Chondrocyte (in vitro differentiated cells): ENCODE results near the gene SIPA1. TPM values are rescaled to one million over a fixed set of nuclear protein-coding genes. Genes with fewer than 3 reads are reported as not detected.

Source experiments
- DNase-seq: peaks from one replicate; pipeline ENCODE4 v3.0.0; 2021; ENCODE audit warnings: mixed read lengths, low spot score
- H3K27ac Mint-ChIP-seq: one replicate; pipeline ENCODE4 v1.8.0; 2021; ENCODE audit warnings: mild to moderate bottlenecking, moderate library complexity, mixed read lengths; ENCODE audit not compliant: unreplicated experiment
- H3K27me3 Mint-ChIP-seq: 2 replicates; pipeline ENCODE4 v1.8.0; 2021; ENCODE audit warnings: low read depth, mixed read lengths
- H3K36me3 Mint-ChIP-seq: 2 replicates; pipeline ENCODE4 v1.8.0; 2021; ENCODE audit warnings: low read depth, mixed read lengths
- H3K4me1 Mint-ChIP-seq: 2 replicates; pipeline ENCODE4 v1.8.0; 2021; ENCODE audit warnings: low read depth, mild to moderate bottlenecking, mixed read lengths
- H3K4me3 Mint-ChIP-seq: one replicate; pipeline ENCODE4 v1.8.0; 2021; ENCODE audit warnings: mild to moderate bottlenecking, moderate library complexity, mixed read lengths; ENCODE audit not compliant: unreplicated experiment
- H3K9me3 Mint-ChIP-seq: 2 replicates; pipeline ENCODE4 v1.8.0; 2021; ENCODE audit warnings: low read depth, mixed read lengths
- total RNA-seq: library from RNA; stranded (reverse); gene quantifications from 3 replicates; pipeline ENCODE4 v1.2.1, GENCODE V29; 2021
- TF ChIP-seq, protein P1 (sequence below): fragments of 200-600 bp; sonication (generic); IDR thresholded peaks from 2 replicates; pipeline ENCODE4 v1.5.0; 2021; ENCODE audit warnings: antibody characterized with exemption, mild to moderate bottlenecking, moderate library complexity

SIPA1 gene
- total RNA-seq, 1 donor from 2014 or later = 22.7 TPM

DNA sequence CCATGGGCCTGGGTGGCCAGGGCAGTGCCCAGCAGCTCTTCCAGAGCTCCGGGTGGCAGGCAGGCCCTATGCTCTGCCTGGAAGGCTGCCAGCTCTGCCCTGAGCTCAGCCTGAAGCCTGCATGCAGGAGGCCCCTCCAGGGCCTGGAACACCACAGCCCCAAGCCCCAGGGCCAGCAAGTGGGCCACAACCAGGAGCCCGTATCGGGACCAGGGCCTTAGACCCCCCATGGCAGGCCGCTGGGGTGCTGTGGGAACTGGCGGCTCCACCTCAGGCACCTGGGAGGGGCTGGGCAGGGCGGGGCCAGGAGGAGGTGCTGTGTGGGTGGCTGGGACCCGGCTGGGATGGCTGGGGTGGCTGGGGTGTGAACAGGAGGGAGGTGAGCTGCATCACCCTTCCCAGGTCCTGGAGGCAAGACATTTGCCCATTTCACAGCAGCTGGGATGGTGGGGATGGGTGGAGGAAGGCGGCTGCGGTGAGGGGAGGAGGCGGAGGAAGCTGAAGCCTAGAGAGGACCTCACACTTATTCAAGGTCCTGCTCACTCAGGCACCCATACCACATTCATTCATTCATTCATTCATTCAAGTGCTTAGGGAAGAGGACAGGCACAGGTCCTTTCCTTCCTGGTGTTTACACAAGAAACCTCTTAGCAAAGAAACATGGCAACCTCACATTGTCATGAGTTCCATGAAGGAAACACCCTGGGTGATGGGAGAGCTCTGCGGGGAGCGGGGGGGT lies 42.2 kb upstream of the SIPA1 start, which contains the start of gene KCNK7:
TSS of gene KCNK7 (minus strand) at position 258 of the 739 bp plus-strand sequence. CDS start at position 230, 28 bp downstream.
- Mint-ChIP-seq H3K9me3 (no peaks in the 10 kb centered on the region), H3K36me3 (peaks cover 6% of the 10 kb centered on the region), H3K4me3 (no peak within 1 kb of the TSS), H3K27ac (no peak within 1 kb of the TSS), H3K27me3 (no peaks in the 10 kb centered on the region), H3K4me1 (peaks cover 5% of the 10 kb centered on the region)
- TF ChIP-seq, protein P1, sequence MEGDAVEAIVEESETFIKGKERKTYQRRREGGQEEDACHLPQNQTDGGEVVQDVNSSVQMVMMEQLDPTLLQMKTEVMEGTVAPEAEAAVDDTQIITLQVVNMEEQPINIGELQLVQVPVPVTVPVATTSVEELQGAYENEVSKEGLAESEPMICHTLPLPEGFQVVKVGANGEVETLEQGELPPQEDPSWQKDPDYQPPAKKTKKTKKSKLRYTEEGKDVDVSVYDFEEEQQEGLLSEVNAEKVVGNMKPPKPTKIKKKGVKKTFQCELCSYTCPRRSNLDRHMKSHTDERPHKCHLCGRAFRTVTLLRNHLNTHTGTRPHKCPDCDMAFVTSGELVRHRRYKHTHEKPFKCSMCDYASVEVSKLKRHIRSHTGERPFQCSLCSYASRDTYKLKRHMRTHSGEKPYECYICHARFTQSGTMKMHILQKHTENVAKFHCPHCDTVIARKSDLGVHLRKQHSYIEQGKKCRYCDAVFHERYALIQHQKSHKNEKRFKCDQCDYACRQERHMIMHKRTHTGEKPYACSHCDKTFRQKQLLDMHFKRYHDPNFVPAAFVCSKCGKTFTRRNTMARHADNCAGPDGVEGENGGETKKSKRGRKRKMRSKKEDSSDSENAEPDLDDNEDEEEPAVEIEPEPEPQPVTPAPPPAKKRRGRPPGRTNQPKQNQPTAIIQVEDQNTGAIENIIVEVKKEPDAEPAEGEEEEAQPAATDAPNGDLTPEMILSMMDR = no peak
- DNase-seq = no peak

DNA sequence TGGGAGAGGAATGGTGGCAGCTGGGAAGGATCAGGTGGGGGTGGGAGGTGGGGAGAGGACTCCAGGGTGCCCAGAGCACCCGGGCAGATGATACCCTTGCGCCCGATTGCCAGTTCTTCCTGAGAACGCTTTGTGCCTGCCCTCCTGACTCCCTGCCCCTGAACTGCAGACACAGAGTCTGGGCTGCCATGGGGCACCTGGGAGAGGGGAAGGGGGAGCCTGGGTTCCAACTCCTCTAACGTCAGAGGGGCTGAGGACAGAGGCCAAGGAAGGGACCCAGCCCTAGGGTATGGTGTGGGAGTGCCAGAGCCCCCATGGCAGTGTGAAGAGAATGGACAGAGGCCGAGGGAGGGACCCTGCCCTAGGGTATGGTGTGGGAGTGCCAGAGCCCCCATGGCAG lies 41.4 kb upstream of the SIPA1 start:
- Mint-ChIP-seq H3K27ac (no peak overlapping the region), H3K36me3 (peaks cover 8% of the 10 kb centered on the region), H3K4me1 (peaks cover 5% of the 10 kb centered on the region), H3K27me3 (no peaks in the 10 kb centered on the region), H3K9me3 (no peaks in the 10 kb centered on the region), H3K4me3 (no peak overlapping the region)
- TF ChIP-seq, protein P1 = no peak
- DNase-seq = no peak

DNA sequence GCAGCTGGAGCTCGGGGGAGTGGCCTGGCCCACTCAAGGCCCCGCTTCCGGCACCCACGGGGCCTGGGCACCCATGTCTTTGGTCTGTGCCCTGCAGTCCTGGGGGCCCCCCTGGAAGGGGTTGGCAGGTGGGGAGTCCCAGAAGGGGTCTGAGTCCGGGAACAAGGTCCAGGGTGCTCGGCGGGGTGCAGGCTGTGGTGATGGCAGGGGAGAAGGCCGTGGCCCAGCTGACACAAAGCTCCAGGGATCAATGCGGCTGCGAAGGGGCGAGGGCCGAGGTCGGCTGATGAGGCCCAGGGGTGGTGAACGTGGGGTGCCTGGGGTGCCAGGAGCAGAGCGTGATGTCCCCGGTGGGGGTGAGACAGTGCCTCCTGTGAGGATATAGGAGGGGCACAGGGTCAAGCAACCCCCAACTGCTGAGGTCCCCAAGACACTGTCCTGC lies 39.6 kb upstream of the SIPA1 start:
- TF ChIP-seq, protein P1 = no peak
- Mint-ChIP-seq H3K27me3 (no peaks in the 10 kb centered on the region), H3K4me1 (peaks cover 5% of the 10 kb centered on the region), H3K27ac (no peak overlapping the region), H3K4me3 (no peak overlapping the region), H3K36me3 (peaks cover 9% of the 10 kb centered on the region), H3K9me3 (no peaks in the 10 kb centered on the region)
- no peak for DNase-seq

DNA sequence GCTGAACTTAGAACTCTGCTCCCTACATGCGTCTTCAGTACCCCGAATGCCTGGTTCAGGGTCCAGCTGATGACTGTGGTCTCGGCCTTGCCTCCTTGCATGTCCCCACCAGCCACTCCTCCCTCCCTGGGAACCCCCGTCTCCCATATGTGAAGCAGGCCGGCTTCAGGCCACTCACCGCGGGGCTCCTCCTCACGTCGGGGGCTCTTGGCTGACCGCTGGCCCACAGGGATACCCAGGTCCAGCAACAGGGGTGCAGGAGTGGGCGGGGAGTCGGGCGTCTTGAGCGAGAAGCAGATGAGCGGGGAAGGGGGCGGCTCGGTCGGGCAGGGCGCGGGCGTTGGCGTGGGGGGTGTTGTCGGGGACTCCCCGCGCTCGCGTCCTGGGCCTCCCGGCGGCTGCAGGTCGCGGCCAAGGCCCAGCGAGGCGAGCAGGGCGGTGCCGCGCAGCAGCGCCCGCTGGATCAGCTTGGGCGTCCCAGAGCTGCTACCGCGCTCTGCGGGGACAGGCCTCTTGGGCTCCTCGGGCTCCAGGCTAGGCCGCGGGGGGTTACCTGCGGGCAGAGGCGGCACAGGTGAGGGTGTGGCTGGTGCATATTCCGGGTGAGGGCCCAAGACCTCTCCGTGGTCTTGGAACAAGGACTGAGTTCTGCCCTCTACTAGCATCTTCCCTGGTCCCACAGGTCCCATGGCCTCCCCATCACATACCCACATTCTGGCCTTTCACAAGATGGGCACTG lies 38.5 kb upstream of the SIPA1 start:
- Mint-ChIP-seq H3K9me3 (no peaks in the 10 kb centered on the region), H3K4me1 (peaks cover 5% of the 10 kb centered on the region), H3K36me3 (peaks cover 17% of the 10 kb centered on the region), H3K27me3 (no peaks in the 10 kb centered on the region), H3K4me3 (no peak overlapping the region), H3K27ac (no peak overlapping the region)
- TF ChIP-seq, protein P1 = no peak
- DNase-seq = no peak

DNA sequence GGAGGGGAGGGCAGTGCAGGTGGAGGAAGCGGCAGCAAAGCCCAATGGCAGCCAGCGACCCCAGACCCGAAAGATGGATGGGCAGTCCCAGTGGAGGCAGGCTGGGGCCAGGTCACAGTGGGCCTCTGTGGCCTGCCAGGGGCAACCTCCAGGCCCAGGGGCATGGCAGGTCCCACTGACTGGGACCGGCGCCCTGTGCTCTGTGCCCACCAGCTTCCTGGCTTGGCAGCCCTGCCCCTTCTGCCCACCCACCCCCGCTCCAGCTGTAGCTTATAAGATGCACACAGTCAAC lies 38.0 kb upstream of the SIPA1 start:
- TF ChIP-seq, protein P1 = no peak
- H3K4me3 Mint-ChIP-seq = no peak overlapping the region
- H3K4me1 Mint-ChIP-seq = peaks cover 5% of the 10 kb centered on the region
- H3K27ac Mint-ChIP-seq = no peak overlapping the region
- DNase-seq = no peak
- H3K36me3 Mint-ChIP-seq = peaks cover 18% of the 10 kb centered on the region
- no peaks in the 10 kb centered on the region for H3K27me3 Mint-ChIP-seq
- H3K9me3 Mint-ChIP-seq = no peaks in the 10 kb centered on the region
